HepG2 (cell line): ENCODE results near the gene EXOC6B. TPM values are rescaled to one million over a fixed set of nuclear protein-coding genes. Genes with fewer than 3 reads are reported as not detected.

ENCODE experiments used
- BORCS8-MEF2B ChIP-seq: sonication (generic); formaldehyde crosslinking; IDR thresholded peaks from 2 replicates; pipeline ENCODE4 v1.8.0; 2022; ENCODE audit warnings: mild to moderate bottlenecking, missing genetic modification reagents
- BRD4 ChIP-seq: sonication (generic); formaldehyde crosslinking; IDR thresholded peaks from 2 replicates; pipeline ENCODE4 v1.4.0; 2020; ENCODE audit warnings: missing genetic modification reagents
- DPF2 ChIP-seq: sonication (generic); formaldehyde crosslinking; IDR thresholded peaks from 2 replicates; pipeline ENCODE4 v1.4.0; 2020; ENCODE audit warnings: mild to moderate bottlenecking, low read depth, missing genetic modification reagents, borderline replicate concordance
- HOXD1 ChIP-seq: sonication (generic); formaldehyde crosslinking; IDR thresholded peaks from 2 replicates; pipeline ENCODE4 v1.5.0; 2020; ENCODE audit warnings: missing genetic modification reagents
- MEIS2 ChIP-seq: sonication (generic); formaldehyde crosslinking; IDR thresholded peaks from 2 replicates; pipeline ENCODE4 v1.9.0; 2021; ENCODE audit warnings: mild to moderate bottlenecking, missing genetic modification reagents
- MIER3 ChIP-seq: IDR thresholded peaks from 2 replicates; pipeline ENCODE4 v1.6.1; 2016; ENCODE audit warnings: missing compliant biosample characterization, borderline replicate concordance
- MTA1 ChIP-seq: sonication (generic); formaldehyde crosslinking; IDR thresholded peaks from 2 replicates; pipeline ENCODE4 v1.4.0; 2020; ENCODE audit warnings: missing genetic modification reagents, mild to moderate bottlenecking, borderline replicate concordance
- RNF2 ChIP-seq: fragments of 450-650 bp; conservative IDR thresholded peaks from 2 replicates; pipeline ENCODE4 v1.6.1; 2016; ENCODE audit warnings: low read depth
- SCMH1 ChIP-seq: sonication (generic); formaldehyde crosslinking; IDR thresholded peaks from 2 replicates; pipeline ENCODE4 v1.9.0; 2021; ENCODE audit warnings: missing genetic modification reagents, mild to moderate bottlenecking, borderline replicate concordance
- SMYD3 ChIP-seq: sonication (generic); formaldehyde crosslinking; IDR thresholded peaks from 2 replicates; pipeline ENCODE4 v1.8.1; 2023; ENCODE audit warnings: mild to moderate bottlenecking, missing genetic modification reagents
- SRSF4 ChIP-seq: fragments of 200-400 bp; formaldehyde crosslinking; IDR thresholded peaks from one replicate; pipeline ENCODE4 v1.6.1; 2018; ENCODE audit warnings: mild to moderate bottlenecking, low read depth, low read length, moderate library complexity; ENCODE audit not compliant: poor library complexity, severe bottlenecking
- ZKSCAN8 ChIP-seq: IDR thresholded peaks from 2 replicates; pipeline ENCODE4 v1.6.1; 2016; ENCODE audit warnings: borderline replicate concordance, missing genetic modification reagents, missing compliant biosample characterization
- ZNF329 ChIP-seq: sonication (generic); formaldehyde crosslinking; IDR thresholded peaks from 2 replicates; pipeline ENCODE4 v1.9.0; 2021; ENCODE audit warnings: low read depth, mild to moderate bottlenecking, missing genetic modification reagents
- ZNF512B ChIP-seq: sonication (generic); formaldehyde crosslinking; IDR thresholded peaks from 2 replicates; pipeline ENCODE4 v1.5.1; 2020; ENCODE audit warnings: missing genetic modification reagents, mild to moderate bottlenecking, borderline replicate concordance
- polyA plus RNA-seq, 8 experiments: library from polyadenylated mRNA; depleted of rRNA in 3 of 8; stranded (reverse) in 7 of 8; unstranded in 1 of 8; fragments of >200 nt; fragmentation: Illumina TruSeq in 4 of 8; extraction: Trizol in 4 of 8; gene quantifications; 2 replicates each; pipeline versions ENCODE4 v1.2.1 to v1.2.3, GENCODE V29; 2011 to 2016; ENCODE audit warnings: low read depth in 4 of 8, missing spikeins in 1 of 8, mixed read lengths in 1 of 8; ENCODE audit not compliant: insufficient read depth in 1 of 8
- total RNA-seq, 5 experiments: library from RNA; depleted of rRNA; stranded (reverse); fragments of >200 nt; fragmentation: Illumina TruSeq; extraction: Trizol; gene quantifications; 2 replicates each; pipeline ENCODE4 v1.2.3, GENCODE V29; 2016; ENCODE audit warnings: low read depth in 1 of 5
- TF ChIP-seq, protein P1 (sequence below): sonication (generic); formaldehyde crosslinking; IDR thresholded peaks from 2 replicates; pipeline ENCODE4 v1.8.0; 2022; ENCODE audit warnings: mild to moderate bottlenecking, missing genetic modification reagents
- TF ChIP-seq, protein P2 (sequence below): sonication (generic); formaldehyde crosslinking; IDR thresholded peaks from 2 replicates; pipeline ENCODE4 v1.4.0; 2020; ENCODE audit warnings: low read depth, mild to moderate bottlenecking, missing genetic modification reagents
- TF ChIP-seq, protein P3 (sequence below): sonication (generic); formaldehyde crosslinking; IDR thresholded peaks from 2 replicates; pipeline ENCODE4 v1.5.0; 2020; ENCODE audit warnings: mild to moderate bottlenecking, low read depth, missing genetic modification reagents, borderline replicate concordance

The EXOC6B gene
- total and polyA plus RNA-seq, 2 of the 13 experiments (the other 11 are each of a cell fraction or from before 2014, with no cell fraction given) = 9.1 to 15.9 TPM

DNA sequence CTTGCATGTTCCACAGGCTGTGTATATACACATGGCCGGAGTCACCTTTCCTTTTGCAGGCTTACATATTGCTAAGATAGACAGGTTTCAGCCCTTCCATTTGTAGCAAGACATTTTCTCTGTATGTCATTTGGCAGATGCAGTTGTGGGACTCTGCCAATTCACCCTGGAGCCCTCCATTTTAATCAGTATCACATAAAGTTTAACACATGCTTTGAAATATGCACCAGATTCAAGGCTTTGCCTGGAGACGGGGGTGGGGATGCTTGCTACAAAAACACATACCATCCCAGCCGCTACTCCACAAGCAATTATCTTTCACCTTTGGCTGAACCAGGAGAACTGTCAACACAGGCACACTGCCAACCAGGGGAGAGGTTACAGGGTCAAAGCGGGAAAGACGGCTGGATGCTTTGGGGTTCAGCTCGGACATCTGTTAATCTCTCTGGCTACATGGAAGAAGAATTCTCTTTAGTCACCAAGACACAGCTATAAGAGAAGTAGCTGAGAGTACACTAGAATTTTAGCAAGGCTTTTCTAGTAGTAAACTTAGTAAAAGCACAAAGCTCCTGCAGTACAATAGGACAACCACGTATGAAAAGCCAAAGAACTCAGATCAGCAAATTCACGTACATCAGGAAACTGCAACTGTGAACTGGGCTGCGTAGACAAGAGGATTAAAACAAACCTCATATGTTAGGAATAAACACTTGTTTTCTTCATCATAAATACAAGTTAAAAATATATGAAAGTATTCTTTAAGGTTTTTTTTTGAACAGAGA, 130.9 kb downstream of the EXOC6B start (continued):
- TF ChIP-seq, protein P1, sequence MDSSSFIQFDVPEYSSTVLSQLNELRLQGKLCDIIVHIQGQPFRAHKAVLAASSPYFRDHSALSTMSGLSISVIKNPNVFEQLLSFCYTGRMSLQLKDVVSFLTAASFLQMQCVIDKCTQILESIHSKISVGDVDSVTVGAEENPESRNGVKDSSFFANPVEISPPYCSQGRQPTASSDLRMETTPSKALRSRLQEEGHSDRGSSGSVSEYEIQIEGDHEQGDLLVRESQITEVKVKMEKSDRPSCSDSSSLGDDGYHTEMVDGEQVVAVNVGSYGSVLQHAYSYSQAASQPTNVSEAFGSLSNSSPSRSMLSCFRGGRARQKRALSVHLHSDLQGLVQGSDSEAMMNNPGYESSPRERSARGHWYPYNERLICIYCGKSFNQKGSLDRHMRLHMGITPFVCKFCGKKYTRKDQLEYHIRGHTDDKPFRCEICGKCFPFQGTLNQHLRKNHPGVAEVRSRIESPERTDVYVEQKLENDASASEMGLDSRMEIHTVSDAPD (CRISPR knock-in tag) = peak; percentile 79; the same call in 1 of the 2 replicates
- TF ChIP-seq RNF2 (no peak), ZKSCAN8 (peak; percentile 63; the same call in 1 of the 2 replicates), BRD4 (CRISPR knock-in tag) (no peak), HOXD1 (CRISPR knock-in tag) (peak; percentile 76; the same call in 1 of the 2 replicates), ZNF512B (CRISPR knock-in tag) (peak; percentile 83; the same call in 1 of the 2 replicates), MTA1 (peak; percentile 66; the same call in 1 of the 2 replicates), SMYD3 (CRISPR knock-in tag) (peak; percentile 64; the same call in 1 of the 2 replicates), MEIS2 (CRISPR knock-in tag) (0 out of 2 replicates have a peak, but pooled peaks have one; percentile 58), ZNF329 (CRISPR knock-in tag) (0 out of 2 replicates have a peak, but pooled peaks have one; percentile 37), BORCS8-MEF2B (peak; percentile 84), MIER3 (CRISPR knock-in tag) (peak; percentile 65; the same call in 1 of the 2 replicates), SRSF4 (no peak), DPF2 (peak; percentile 88), SCMH1 (CRISPR knock-in tag) (no peak)
- TF ChIP-seq, protein P2, sequence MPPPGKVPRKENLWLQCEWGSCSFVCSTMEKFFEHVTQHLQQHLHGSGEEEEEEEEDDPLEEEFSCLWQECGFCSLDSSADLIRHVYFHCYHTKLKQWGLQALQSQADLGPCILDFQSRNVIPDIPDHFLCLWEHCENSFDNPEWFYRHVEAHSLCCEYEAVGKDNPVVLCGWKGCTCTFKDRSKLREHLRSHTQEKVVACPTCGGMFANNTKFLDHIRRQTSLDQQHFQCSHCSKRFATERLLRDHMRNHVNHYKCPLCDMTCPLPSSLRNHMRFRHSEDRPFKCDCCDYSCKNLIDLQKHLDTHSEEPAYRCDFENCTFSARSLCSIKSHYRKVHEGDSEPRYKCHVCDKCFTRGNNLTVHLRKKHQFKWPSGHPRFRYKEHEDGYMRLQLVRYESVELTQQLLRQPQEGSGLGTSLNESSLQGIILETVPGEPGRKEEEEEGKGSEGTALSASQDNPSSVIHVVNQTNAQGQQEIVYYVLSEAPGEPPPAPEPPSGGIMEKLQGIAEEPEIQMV = peak; percentile 59; the same call in 1 of the 2 replicates
- TF ChIP-seq, protein P3, sequence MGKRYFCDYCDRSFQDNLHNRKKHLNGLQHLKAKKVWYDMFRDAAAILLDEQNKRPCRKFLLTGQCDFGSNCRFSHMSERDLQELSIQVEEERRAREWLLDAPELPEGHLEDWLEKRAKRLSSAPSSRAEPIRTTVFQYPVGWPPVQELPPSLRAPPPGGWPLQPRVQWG (CRISPR knock-in tag) = no peak
